Hepatocyte (in vitro differentiated cells): ENCODE data around the gene OR2T8. TPM values are rescaled to one million over a fixed set of nuclear protein-coding genes. Genes with fewer than 3 reads are reported as not detected.

Experiments used
- DNase-seq: peaks from one replicate; pipeline ENCODE4 v3.0.0-alpha.2; 2016; ENCODE audit warnings: low spot score
- H2AFZ ChIP-seq: fragments of 200-600 bp; sonication (generic); 2 replicates; pipeline ENCODE4 v1.6.0; 2016; ENCODE audit warnings: antibody characterized with exemption, mild to moderate bottlenecking
- H3K27ac ChIP-seq: fragments of 200-600 bp; sonication (generic); 2 replicates; pipeline ENCODE4 v1.5.1; 2016; ENCODE audit warnings: mild to moderate bottlenecking
- H3K27me3 ChIP-seq: fragments of 200-600 bp; sonication (generic); 2 replicates; pipeline ENCODE4 v1.6.1; 2016
- H3K36me3 ChIP-seq: fragments of 200-600 bp; sonication (generic); replicated peaks from 2 replicates; pipeline ENCODE4 v1.5.1; 2016; ENCODE audit warnings: low read depth; ENCODE audit not compliant: insufficient read depth
- H3K4me1 ChIP-seq: fragments of 200-600 bp; sonication (generic); 2 replicates; pipeline ENCODE4 v1.5.1; 2016; ENCODE audit warnings: mild to moderate bottlenecking, moderate library complexity; ENCODE audit not compliant: insufficient read depth
- H3K4me2 ChIP-seq: fragments of 200-600 bp; sonication (generic); 2 replicates; pipeline ENCODE4 v1.6.0; 2016
- H3K4me3 ChIP-seq: fragments of 200-600 bp; sonication (generic); 2 replicates; pipeline ENCODE4 v1.5.1; 2016; ENCODE audit warnings: mild to moderate bottlenecking
- H3K79me2 ChIP-seq: fragments of 200-600 bp; sonication (generic); 2 replicates; pipeline ENCODE4 v1.6.0; 2017; ENCODE audit warnings: mild to moderate bottlenecking
- H3K9me2 ChIP-seq: fragments of 200-600 bp; sonication (generic); replicated peaks from 2 replicates; pipeline ENCODE4 v1.6.0; 2017; ENCODE audit warnings: mild to moderate bottlenecking; ENCODE audit not compliant: insufficient read depth
- H3K9me3 ChIP-seq: fragments of 200-600 bp; sonication (generic); 2 replicates; pipeline ENCODE4 v1.5.1; 2016; ENCODE audit warnings: low read depth, mild to moderate bottlenecking
- H4K20me1 ChIP-seq: fragments of 200-600 bp; sonication (generic); 2 replicates; pipeline ENCODE4 v1.6.0; 2016; ENCODE audit warnings: mild to moderate bottlenecking; ENCODE audit not compliant: insufficient read depth, poor library complexity, severe bottlenecking
- CTCF ChIP-seq: fragments of 200-600 bp; sonication (generic); IDR thresholded peaks from 2 replicates; pipeline ENCODE4 v1.5.1; 2016; ENCODE audit warnings: antibody characterized with exemption, mild to moderate bottlenecking; ENCODE audit not compliant: poor library complexity
- EZH2 ChIP-seq: fragments of 200-600 bp; sonication (generic); IDR thresholded peaks from 2 replicates; pipeline ENCODE4 v1.6.1; 2016; ENCODE audit warnings: antibody characterized with exemption, mild to moderate bottlenecking, borderline replicate concordance
- EZH2phosphoT487 ChIP-seq: fragments of 200-600 bp; sonication (generic); IDR thresholded peaks from one replicate; pipeline ENCODE4 v1.6.1; 2018; ENCODE audit warnings: antibody characterized with exemption, mild to moderate bottlenecking, low read depth, moderate library complexity; ENCODE audit not compliant: unreplicated experiment, severe bottlenecking
- WGBS: methylation state at CpG from one replicate; pipeline ENCODE4 v1.1.6; 2016; ENCODE audit warnings: low lambda C conversion rate; ENCODE audit errors: missing lambda C conversion rate; 5-methylcytosine and 5-hydroxymethylcytosine counted together
- polyA plus RNA-seq: library from polyadenylated mRNA; unstranded; fragments of >200 nt; fragmentation: Nextera tagmentation; extraction: Ambion mirVana; gene quantifications from 2 replicates; pipeline ENCODE4 v1.2.1, GENCODE V29; 2016
- total RNA-seq: library from RNA; depleted of rRNA; stranded (reverse); fragments of >200 nt; gene quantifications from 2 replicates; pipeline ENCODE4 v1.2.3, GENCODE V29; 2014

Gene OR2T8
- total and polyA plus RNA-seq, 2 experiments from 2014 or later = not detected

- Histone ChIP-seq H3K27me3 (no peaks in the 10 kb centered on the region), H3K4me3 (no peak overlapping the region), H3K9me2 (no peaks in the 10 kb centered on the region), H3K27ac (no peak overlapping the region), H4K20me1 (no peaks in the 10 kb centered on the region), H2AFZ (no peak overlapping the region), H3K4me2 (no peak overlapping the region), H3K4me1 (no peaks in the 10 kb centered on the region), H3K9me3 (no peaks in the 10 kb centered on the region), H3K36me3 (no peaks in the 10 kb centered on the region), H3K79me2 (no peaks in the 10 kb centered on the region)
- no peak for DNase-seq
- WGBS = 20% methylated on average over 3 of the region's 3 CpGs
- TF ChIP-seq EZH2 (no peak), EZH2phosphoT487 (no peak), CTCF (no peak)
Observed at GRCh38 chr1:247961791-247962190, 41.7 kb downstream of the OR2T8 start.

- no peak for DNase-seq
- Histone ChIP-seq H4K20me1 (no peaks in the 10 kb centered on the region), H3K79me2 (no peaks in the 10 kb centered on the region), H3K27me3 (no peaks in the 10 kb centered on the region), H3K4me1 (no peaks in the 10 kb centered on the region), H3K9me3 (no peaks in the 10 kb centered on the region), H3K27ac (no peak overlapping the region), H3K4me3 (no peak overlapping the region), H3K36me3 (no peaks in the 10 kb centered on the region), H3K4me2 (no peak overlapping the region), H2AFZ (no peak overlapping the region), H3K9me2 (no peaks in the 10 kb centered on the region)
- WGBS = 60% methylated on average over 4 of the region's 4 CpGs
- TF ChIP-seq EZH2phosphoT487 (no peak), EZH2 (no peak), CTCF (no peak)
Observed at GRCh38 chr1:247962911-247963588, 43.0 kb downstream of the OR2T8 start.

GRCh38 chr1:247964933-247965332, 44.9 kb downstream of the OR2T8 start, which contains the start of gene OR2AK2:
OR2AK2 (plus strand) TSS chr1:247965233; CDS start chr1:247965377, 144 bp downstream.
- no peak for DNase-seq
- 70% methylated on average over 2 of the region's 2 CpGs for WGBS
- H3K27ac ChIP-seq = no peak within 1 kb of the TSS
- no peaks in the 10 kb centered on the region for H4K20me1 ChIP-seq
- H3K79me2 ChIP-seq = no peaks in the 10 kb centered on the region
- no peak within 1 kb of the TSS for H3K4me2 ChIP-seq
- H3K4me3 ChIP-seq = no peak within 1 kb of the TSS
- no peak within 1 kb of the TSS for H2AFZ ChIP-seq
- H3K4me1 ChIP-seq = no peaks in the 10 kb centered on the region
- H3K9me3 ChIP-seq = no peaks in the 10 kb centered on the region
- H3K9me2 ChIP-seq = no peaks in the 10 kb centered on the region
- TF ChIP-seq EZH2phosphoT487 (no peak), CTCF (no peak), EZH2 (no peak)
- H3K36me3 ChIP-seq = no peaks in the 10 kb centered on the region
- no peaks in the 10 kb centered on the region for H3K27me3 ChIP-seq
